Measurements from ENCODE around the gene EXOC6B. TPM values are rescaled to one million over a fixed set of nuclear protein-coding genes. Genes with fewer than 3 reads are reported as not detected.
A peak's percentile ranks its signal among the peaks of the same experiment; 100 is the strongest.
"Not testable (repeated sequence)": the region's sequence is repeated elsewhere in the genome, so short reads cannot be mapped to it uniquely, and the experiment has no call there.

EXOC6B gene
- total RNA-seq, 1 experiment from 2014 or later, result 33.7 TPM

DNA sequence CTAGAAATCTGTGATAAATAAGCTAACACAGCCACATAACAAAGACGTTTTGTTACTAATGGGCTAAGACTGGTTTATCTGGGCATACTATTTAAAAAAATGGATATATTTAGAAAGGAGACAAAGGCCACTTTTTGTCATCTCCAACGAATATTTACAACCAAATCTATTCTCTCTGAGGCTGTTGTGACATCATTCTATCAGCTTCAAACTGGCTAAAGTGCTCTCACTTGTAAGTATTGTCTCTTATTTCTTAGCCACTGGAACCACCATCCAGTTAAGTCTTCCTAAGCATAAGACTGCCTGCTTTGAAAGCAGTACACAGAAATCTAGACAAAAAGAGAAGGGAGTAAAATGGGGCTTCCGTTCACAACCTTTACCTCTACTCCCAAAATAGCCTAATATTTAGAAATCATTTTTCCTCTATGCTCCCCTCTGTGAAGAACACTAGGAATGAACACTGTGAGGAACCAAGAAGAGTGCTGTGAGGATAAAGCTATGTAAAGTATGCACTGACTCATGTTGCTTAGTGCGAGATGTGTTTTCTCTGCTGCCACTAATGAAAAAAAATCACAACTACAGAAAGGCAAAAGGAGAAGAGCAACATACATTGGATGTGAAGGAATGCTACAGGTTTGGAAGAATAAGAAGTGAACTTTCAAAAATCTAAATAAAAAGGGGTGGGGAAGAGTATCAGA, 264.1 kb downstream of the EXOC6B start:
- no peak for TF ChIP-seq OVOL2 (CRISPR knock-in tag; IDR thresholded peaks at IDR 0.05; ENCODE audit: borderline replicate concordance)
- TF ChIP-seq ZNF423 (CRISPR knock-in tag; IDR thresholded peaks at IDR 0.05), result no peak
- no peak for TF ChIP-seq SMAD3 (CRISPR knock-in tag; IDR thresholded peaks at IDR 0.05; ENCODE audit: borderline replicate concordance)
- TF ChIP-seq, protein P1, sequence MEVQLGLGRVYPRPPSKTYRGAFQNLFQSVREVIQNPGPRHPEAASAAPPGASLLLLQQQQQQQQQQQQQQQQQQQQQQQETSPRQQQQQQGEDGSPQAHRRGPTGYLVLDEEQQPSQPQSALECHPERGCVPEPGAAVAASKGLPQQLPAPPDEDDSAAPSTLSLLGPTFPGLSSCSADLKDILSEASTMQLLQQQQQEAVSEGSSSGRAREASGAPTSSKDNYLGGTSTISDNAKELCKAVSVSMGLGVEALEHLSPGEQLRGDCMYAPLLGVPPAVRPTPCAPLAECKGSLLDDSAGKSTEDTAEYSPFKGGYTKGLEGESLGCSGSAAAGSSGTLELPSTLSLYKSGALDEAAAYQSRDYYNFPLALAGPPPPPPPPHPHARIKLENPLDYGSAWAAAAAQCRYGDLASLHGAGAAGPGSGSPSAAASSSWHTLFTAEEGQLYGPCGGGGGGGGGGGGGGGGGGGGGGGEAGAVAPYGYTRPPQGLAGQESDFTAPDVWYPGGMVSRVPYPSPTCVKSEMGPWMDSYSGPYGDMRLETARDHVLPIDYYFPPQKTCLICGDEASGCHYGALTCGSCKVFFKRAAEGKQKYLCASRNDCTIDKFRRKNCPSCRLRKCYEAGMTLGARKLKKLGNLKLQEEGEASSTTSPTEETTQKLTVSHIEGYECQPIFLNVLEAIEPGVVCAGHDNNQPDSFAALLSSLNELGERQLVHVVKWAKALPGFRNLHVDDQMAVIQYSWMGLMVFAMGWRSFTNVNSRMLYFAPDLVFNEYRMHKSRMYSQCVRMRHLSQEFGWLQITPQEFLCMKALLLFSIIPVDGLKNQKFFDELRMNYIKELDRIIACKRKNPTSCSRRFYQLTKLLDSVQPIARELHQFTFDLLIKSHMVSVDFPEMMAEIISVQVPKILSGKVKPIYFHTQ (CRISPR knock-in tag; IDR thresholded peaks at IDR 0.05), result no peak
- TF ChIP-seq, protein P2, sequence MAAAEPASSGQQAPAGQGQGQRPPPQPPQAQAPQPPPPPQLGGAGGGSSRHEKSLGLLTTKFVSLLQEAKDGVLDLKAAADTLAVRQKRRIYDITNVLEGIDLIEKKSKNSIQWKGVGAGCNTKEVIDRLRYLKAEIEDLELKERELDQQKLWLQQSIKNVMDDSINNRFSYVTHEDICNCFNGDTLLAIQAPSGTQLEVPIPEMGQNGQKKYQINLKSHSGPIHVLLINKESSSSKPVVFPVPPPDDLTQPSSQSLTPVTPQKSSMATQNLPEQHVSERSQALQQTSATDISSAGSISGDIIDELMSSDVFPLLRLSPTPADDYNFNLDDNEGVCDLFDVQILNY (CRISPR knock-in tag; IDR thresholded peaks at IDR 0.05), result no peak
- no peak for TF ChIP-seq NFATC4 (CRISPR knock-in tag; IDR thresholded peaks at IDR 0.05)
- TF ChIP-seq IRF2 (CRISPR knock-in tag; IDR thresholded peaks at IDR 0.05; ENCODE audit: borderline replicate concordance, low read depth), result no peak
- H3K27ac Mint-ChIP-seq, result no peak overlapping the region
- H3K27me3 Mint-ChIP-seq (ENCODE audit: low read depth), result no peaks in the 10 kb centered on the region
- no peaks in the 10 kb centered on the region for H3K36me3 Mint-ChIP-seq
- POLR2A ChIA-PET, result no interaction called here
- ATAC-seq (0 out of 2 replicates have a peak, but pooled peaks have one; percentile 24), DNase-seq (ENCODE audit: low spot score) (no peak)
- no peak overlapping the region for H3K4me3 Mint-ChIP-seq
- H3K4me1 Mint-ChIP-seq, result peaks cover 18% of the 10 kb centered on the region
- H3K9me3 Mint-ChIP-seq, result no peaks in the 10 kb centered on the region
- CTCF ChIA-PET, result interaction anchor here (2.5 kb wide), 1 partner anchor 18 kb away, joined by 7 read pairs; no protein-coding TSS in a partner anchor

DNA sequence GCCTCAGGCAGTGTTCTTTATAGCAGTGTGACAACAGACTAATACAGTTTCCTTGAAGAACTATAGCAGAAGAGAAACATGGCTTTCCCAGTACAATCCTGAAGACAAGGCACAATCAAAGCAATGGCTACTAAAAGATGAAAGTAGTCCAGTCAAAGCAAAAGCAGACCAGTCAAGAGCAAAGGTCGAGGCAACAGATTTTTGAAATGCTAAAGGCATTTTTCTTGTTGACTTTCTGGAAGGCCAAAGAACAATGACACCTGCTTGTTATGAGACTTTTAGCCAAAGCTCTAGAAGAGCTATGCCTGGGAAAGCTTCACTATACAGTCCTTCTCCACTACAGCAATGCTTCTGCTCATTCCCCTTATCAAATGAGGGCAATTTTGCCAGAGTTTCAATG, 269.9 kb downstream of the EXOC6B start:
- DNase-seq (ENCODE audit: low spot score) (no peak), ATAC-seq (no peak)
- TF ChIP-seq, protein P2 (CRISPR knock-in tag; IDR thresholded peaks at IDR 0.05), result no peak
- TF ChIP-seq ZNF317 (CRISPR knock-in tag; IDR thresholded peaks at IDR 0.05; ENCODE audit: borderline replicate concordance, low read depth) (no peak), NR2C2 (CRISPR knock-in tag; IDR thresholded peaks at IDR 0.05) (no peak), SOX15 (CRISPR knock-in tag; IDR thresholded peaks at IDR 0.05) (no peak), EMX1 (CRISPR knock-in tag; IDR thresholded peaks at IDR 0.05) (no peak), ZNF138 (CRISPR knock-in tag; conservative IDR thresholded peaks at IDR 0.05) (no peak)
- TF ChIP-seq, protein P3, sequence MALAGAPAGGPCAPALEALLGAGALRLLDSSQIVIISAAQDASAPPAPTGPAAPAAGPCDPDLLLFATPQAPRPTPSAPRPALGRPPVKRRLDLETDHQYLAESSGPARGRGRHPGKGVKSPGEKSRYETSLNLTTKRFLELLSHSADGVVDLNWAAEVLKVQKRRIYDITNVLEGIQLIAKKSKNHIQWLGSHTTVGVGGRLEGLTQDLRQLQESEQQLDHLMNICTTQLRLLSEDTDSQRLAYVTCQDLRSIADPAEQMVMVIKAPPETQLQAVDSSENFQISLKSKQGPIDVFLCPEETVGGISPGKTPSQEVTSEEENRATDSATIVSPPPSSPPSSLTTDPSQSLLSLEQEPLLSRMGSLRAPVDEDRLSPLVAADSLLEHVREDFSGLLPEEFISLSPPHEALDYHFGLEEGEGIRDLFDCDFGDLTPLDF (CRISPR knock-in tag; IDR thresholded peaks at IDR 0.05), result no peak
- TF ChIP-seq, protein P4, sequence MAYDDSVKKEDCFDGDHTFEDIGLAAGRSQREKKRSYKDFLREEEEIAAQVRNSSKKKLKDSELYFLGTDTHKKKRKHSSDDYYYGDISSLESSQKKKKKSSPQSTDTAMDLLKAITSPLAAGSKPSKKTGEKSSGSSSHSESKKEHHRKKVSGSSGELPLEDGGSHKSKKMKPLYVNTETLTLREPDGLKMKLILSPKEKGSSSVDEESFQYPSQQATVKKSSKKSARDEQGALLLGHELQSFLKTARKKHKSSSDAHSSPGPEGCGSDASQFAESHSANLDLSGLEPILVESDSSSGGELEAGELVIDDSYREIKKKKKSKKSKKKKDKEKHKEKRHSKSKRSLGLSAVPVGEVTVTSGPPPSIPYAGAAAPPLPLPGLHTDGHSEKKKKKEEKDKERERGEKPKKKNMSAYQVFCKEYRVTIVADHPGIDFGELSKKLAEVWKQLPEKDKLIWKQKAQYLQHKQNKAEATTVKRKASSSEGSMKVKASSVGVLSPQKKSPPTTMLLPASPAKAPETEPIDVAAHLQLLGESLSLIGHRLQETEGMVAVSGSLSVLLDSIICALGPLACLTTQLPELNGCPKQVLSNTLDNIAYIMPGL (CRISPR knock-in tag; IDR thresholded peaks at IDR 0.05), result no peak
- H3K27me3 Mint-ChIP-seq (ENCODE audit: low read depth), result no peaks in the 10 kb centered on the region
- peaks cover 14% of the 10 kb centered on the region for H3K9me3 Mint-ChIP-seq
- no peak overlapping the region for H3K27ac Mint-ChIP-seq
- CTCF ChIA-PET, result no interaction called here
- peaks cover 3% of the 10 kb centered on the region for H3K4me1 Mint-ChIP-seq
- no peak overlapping the region for H3K4me3 Mint-ChIP-seq
- POLR2A ChIA-PET, result no interaction called here
- peaks cover 11% of the 10 kb centered on the region for H3K36me3 Mint-ChIP-seq

DNA sequence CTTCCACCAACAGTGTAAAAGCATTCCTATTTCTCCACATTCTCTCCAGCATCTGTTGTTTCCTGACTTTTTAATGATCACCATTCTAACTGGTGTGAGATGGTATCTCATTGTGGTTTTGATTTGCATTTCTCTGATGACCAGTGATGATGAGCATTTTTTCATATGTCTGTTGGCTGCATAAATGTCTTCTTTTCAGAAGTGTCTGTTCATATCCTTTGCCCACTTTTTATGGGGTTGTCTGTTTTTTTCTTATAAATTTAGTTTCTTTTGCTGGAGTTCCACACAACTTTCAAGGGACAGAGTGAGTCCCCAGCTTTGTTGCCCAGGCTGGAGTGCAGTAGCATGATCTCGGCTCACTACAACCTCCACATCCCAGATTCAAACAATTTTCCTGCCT, 270.5 kb downstream of the EXOC6B start:
- H3K4me3 Mint-ChIP-seq; H3K4me1 Mint-ChIP-seq; H3K27me3 Mint-ChIP-seq (ENCODE audit: low read depth); CTCF ChIA-PET; DNase-seq (ENCODE audit: low spot score); ATAC-seq; H3K27ac Mint-ChIP-seq; POLR2A ChIA-PET: not testable (repeated sequence)
- Mint-ChIP-seq H3K36me3 (peaks cover 11% of the 10 kb centered on the region), H3K9me3 (peaks cover 14% of the 10 kb centered on the region)

DNA sequence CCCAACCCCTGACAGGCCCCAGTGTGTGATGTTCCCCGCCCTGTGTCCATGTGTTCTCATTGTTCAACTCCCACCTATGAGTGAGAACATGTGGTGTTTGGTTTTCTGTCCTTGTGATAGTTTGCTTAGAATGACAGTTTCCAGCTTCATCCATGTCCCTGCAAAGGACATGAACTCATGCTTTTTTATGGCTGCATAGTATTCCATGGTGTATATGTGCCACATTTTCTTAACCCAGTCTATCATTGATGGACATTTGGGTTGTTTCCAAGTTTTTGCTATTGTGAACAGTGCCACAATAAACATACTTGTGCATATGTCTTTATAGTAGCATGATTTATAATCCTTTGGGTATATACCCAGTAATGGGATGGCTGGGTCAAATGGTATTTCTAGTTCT, 270.9 kb downstream of the EXOC6B start:
- H3K4me3 Mint-ChIP-seq; ATAC-seq; DNase-seq (ENCODE audit: low spot score); H3K27ac Mint-ChIP-seq; POLR2A ChIA-PET; H3K27me3 Mint-ChIP-seq (ENCODE audit: low read depth); H3K4me1 Mint-ChIP-seq; CTCF ChIA-PET: not testable (repeated sequence)
- peaks cover 11% of the 10 kb centered on the region for H3K36me3 Mint-ChIP-seq
- H3K9me3 Mint-ChIP-seq, result peaks cover 14% of the 10 kb centered on the region
